Activated CD4-positive, alpha-beta T cell treated with anti-CD3 and anti-CD28 coated beads for 4 hours (primary cell): ENCODE measurements around the gene NXPH4.
A peak's percentile ranks its signal among the peaks of the same experiment; 100 is the strongest.

Source experiments
- DNase-seq, 2 donors: peaks; one replicate each; pipeline ENCODE4 v3.0.0-alpha.2; 2020

NXPH4 gene

DNA sequence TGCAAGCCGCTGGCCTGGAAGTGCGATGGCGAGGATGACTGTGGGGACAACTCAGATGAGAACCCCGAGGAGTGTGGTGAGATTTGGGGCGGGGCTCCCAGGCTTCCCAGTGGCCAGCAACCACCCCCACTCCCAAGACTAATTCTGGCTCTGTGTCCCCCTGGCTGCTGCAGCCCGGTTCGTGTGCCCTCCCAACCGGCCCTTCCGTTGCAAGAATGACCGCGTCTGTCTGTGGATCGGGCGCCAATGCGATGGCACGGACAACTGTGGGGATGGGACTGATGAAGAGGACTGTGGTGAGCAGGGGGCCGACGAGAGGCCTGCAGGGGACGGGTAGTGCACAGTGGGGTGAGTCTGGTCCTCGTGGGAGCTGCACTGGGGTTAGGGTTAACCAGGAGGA, 12.1 kb upstream of the NXPH4 start:
- DNase-seq: no peak

DNA sequence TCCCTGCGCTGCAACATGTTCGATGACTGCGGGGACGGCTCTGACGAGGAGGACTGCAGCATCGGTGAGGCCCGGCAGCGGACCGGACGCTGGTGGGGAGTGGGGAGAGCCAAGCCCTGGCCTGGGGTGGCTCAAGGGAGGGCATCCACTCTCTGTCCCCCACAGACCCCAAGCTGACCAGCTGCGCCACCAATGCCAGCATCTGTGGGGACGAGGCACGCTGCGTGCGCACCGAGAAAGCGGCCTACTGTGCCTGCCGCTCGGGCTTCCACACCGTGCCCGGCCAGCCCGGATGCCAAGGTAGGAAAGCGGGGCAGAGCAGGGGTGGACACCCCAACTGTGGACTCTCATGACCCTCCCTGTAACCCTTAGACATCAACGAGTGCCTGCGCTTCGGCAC, 11.4 kb upstream of the NXPH4 start:
- DNase-seq: no peak

DNA sequence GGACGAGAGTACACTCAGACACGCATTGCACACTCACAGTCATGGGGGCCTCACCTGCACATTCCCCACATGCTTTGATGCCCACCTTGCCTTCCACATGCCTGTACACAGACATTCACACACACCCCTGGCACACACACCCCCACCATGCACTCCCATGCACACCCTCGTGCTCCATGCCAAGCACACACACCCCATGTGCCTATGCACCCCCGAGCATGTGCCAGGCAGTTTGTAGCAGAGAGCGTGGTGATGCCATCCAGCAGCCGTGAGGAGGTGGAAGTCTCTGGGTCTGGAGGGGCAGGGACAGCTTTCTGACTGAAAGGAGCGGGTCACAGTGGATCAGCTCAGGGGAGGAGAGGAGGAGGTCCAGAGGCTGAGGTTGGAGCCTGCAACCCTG, 10.7 kb upstream of the NXPH4 start:
- no peak for DNase-seq

GRCh38 chr12:57207731-57208630, 8.6 kb upstream of the NXPH4 start:
- DNase-seq: no peak

GRCh38 chr12:57208631-57209282, 7.8 kb upstream of the NXPH4 start:
- no peak for DNase-seq

- no peak for DNase-seq
These were observed 6.7 kb upstream of the NXPH4 start for GRCh38 chr12:57209916-57210315.

- DNase-seq: no peak
These were observed 6.1 kb upstream of the NXPH4 start for GRCh38 chr12:57210461-57210860.

DNA sequence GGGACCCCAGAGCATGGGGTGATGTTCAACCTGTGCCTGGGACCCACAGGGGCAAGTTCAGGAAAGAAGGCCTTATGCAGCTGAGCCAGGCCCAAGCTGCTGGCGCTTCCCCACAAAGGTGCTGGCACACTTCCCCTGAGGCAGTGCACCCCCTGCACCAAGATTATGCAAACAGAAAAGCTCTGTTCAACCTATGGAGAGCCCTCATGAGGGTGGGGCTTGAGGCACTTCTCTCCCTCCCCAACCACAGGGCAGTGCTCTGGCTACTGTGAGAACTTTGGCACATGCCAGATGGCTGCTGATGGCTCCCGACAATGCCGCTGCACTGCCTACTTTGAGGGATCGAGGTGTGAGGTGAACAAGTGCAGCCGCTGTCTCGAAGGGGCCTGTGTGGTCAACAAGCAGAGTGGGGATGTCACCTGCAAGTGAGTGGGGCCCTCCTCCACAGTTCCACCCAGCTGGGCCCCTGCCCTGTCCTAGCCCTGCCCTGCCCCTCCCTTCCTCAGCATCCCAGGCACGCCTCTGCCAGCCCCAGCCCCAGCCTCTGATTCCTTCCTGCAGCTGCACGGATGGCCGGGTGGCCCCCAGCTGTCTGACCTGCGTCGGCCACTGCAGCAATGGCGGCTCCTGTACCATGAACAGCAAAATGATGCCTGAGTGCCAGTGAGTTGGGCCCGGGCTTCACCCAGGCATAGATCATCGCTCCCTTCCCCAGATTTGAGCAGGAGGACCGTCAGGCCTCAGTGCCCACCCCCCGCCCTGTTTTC, 5.5 kb upstream of the NXPH4 start:
- DNase-seq: no peak

GRCh38 chr12:57211791-57212700, 4.5 kb upstream of the NXPH4 start:
- DNase-seq: no peak

DNA sequence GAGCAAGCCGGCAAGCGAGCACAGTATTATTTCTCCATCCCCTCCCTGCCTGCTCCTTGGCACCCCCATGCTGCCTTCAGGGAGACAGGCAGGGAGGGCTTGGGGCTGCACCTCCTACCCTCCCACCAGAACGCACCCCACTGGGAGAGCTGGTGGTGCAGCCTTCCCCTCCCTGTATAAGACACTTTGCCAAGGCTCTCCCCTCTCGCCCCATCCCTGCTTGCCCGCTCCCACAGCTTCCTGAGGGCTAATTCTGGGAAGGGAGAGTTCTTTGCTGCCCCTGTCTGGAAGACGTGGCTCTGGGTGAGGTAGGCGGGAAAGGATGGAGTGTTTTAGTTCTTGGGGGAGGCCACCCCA, 3.9 kb upstream of the NXPH4 start:
- no peak for DNase-seq

DNA sequence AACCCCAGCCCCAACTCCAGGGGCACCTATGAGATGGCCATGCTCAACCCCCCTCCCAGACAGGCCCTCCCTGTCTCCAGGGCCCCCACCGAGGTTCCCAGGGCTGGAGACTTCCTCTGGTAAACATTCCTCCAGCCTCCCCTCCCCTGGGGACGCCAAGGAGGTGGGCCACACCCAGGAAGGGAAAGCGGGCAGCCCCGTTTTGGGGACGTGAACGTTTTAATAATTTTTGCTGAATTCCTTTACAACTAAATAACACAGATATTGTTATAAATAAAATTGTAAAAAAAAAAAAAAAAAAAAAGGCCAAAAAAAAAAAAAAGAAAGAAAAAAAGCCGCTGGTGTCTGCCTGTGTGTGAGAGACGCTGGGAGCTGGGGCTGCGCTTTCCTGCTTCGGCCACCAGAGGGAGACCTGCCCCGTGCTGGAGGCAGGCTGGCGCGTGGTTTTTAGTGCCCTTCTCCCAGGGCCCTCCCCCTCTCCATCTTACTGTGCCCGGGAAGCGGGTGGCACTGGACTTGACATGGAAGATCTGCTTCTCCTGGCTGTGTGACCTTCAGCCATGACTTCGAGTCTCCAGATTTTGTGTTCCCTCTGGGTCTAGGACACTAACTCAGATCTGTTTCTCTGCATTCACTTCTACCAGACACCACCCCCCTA, 3.4 kb upstream of the NXPH4 start:
- DNase-seq: peak; percentile 77 to 86

DNA sequence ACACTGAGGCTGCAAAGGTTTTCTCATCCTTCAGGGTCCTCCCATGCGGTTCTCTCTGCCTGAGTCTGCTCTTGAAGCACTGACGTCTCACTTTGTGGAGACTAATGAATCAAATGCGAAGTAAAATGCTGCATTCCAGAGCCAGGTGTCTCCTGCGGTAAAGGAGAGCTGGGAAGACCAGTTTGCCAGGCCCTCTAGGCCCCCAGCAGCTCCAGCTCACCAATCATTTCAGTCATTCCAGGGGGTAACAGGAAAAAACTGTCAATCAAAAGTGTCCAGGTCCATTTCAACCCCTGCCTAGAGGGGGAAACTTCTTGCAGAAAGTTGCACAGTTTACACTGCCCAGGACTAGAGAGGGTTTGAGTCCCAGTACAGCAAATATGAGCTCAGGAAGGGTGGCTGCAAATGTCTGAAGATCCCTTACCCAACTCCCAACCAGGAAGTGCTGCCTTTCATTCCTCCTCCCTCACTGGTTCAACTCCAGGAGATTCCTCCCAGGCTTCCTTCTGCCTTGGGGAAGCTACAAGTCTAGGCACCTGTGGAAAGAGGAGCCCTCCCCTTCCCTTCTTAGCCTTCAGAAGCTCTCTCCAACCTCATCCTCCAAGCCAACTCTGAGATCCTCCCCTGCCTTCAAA, 2.7 kb upstream of the NXPH4 start:
- DNase-seq: no peak

- peak; percentile 66 to 74 for DNase-seq
These were observed 2.2 kb upstream of the NXPH4 start for GRCh38 chr12:57214398-57214781.

- no peak for DNase-seq
These were observed 1.5 kb upstream of the NXPH4 start for GRCh38 chr12:57215065-57215464.

DNA sequence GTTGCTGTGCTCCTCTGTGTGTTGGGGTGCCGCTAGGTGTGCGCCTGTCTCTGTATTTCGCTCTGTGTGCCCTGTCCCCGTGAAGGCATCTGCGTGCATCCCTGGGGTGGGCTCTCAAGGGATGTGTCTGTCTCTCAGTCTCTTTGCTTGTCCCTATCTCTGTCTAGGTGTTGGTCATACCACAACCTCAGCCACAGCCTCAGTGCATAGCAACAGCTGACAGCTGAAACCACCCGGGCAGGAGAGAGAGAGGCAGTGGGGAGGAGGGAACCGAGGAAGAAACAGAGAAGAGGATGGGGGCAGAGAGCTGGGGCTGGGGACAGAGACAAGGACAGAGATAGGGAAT, 953 bp upstream of the NXPH4 start:
- no peak for DNase-seq

GRCh38 chr12:57216921-57217879, 606 bp downstream of the NXPH4 start:
- DNase-seq: no peak

DNA sequence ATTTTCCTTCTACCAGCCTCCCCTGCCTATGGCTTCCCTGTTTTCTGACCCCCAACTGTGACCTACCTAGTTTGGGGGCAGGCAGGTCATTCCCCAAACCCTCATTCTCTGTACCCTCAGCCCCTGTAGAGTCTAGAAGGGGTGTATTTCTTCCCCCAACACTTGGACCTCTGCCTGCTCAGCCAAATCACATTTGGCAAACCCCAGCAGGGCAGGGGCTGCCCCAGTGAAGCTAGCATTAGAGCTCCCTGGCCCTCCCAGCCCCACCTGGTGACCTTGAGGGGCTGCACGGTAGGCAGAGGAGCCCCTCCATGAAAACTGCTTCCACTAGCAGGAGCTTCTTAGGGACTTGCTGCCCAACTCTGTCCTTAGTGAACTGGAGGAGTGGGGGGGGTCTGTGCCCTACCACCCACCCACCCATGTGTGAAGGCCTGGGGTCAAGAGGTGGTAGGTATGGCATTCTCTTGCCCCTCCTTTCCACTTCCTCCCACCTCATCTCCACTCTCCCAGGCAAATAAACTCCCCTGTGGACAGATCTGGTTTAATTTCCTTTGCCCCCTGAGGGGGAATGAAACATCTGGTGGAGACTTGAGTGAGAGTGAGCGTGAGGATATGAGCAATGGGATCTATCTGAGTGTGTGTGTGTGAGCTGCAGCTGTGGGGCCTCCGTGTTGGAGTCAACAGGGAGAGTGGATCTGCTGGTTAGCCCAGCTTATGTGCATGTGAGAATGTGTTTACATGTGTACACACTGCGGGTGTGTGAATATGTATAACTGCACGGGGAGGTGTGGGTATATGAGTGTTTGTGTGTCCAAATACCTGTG, 1.6 kb downstream of the NXPH4 start:
- no peak for DNase-seq

GRCh38 chr12:57219205-57219992, 2.8 kb downstream of the NXPH4 start:
- DNase-seq: no peak
